ENCODE results near the gene ALKBH5. TPM values are rescaled to one million over a fixed set of nuclear protein-coding genes. Genes with fewer than 3 reads are reported as not detected.

ALKBH5 gene
- total RNA-seq, 2 donors from 2014 or later: 94.8 to 130 TPM

GRCh38 chr17:18144261-18144660 lies 39.4 kb upstream of the ALKBH5 start:
- no peak overlapping the region for H3K4me3 ChIP-seq
- no peaks in the 10 kb centered on the region for H3K9me3 ChIP-seq
- no peaks in the 10 kb centered on the region for H3K27me3 ChIP-seq
- H3K36me3 ChIP-seq: no peaks in the 10 kb centered on the region
- H3K27ac ChIP-seq: no peak overlapping the region
- no peak for DNase-seq
- no peak for TF ChIP-seq CTCF (IDR thresholded peaks at IDR 0.05)
- H3K4me1 ChIP-seq: no peaks in the 10 kb centered on the region
- H3K9ac ChIP-seq (ENCODE audit: low read depth in 2 of 2, low read length in 2 of 2): no peak overlapping the region
- intact Hi-C loops (cut with DNase I): loop anchor here (5.0 kb wide), 1 partner anchor 73 kb away; no protein-coding TSS in a partner anchor

GRCh38 chr17:18144855-18145254 lies 38.8 kb upstream of the ALKBH5 start:
- no peaks in the 10 kb centered on the region for H3K4me1 ChIP-seq
- no peaks in the 10 kb centered on the region for H3K36me3 ChIP-seq
- DNase-seq: no peak
- H3K27me3 ChIP-seq: no peaks in the 10 kb centered on the region
- TF ChIP-seq CTCF (IDR thresholded peaks at IDR 0.05): no peak
- H3K9me3 ChIP-seq: no peaks in the 10 kb centered on the region
- no peak overlapping the region for H3K27ac ChIP-seq
- no peak overlapping the region for H3K9ac ChIP-seq (ENCODE audit: low read depth in 2 of 2, low read length in 2 of 2)
- intact Hi-C loops (cut with DNase I): loop anchor here (5.0 kb wide), 1 partner anchor 72 kb away; no protein-coding TSS in a partner anchor
- no peak overlapping the region for H3K4me3 ChIP-seq

- Histone ChIP-seq H3K27me3 (no peaks in the 10 kb centered on the region), H3K4me3 (no peak overlapping the region), H3K36me3 (no peaks in the 10 kb centered on the region), H3K27ac (no peak overlapping the region), H3K4me1 (no peaks in the 10 kb centered on the region), H3K9ac (ENCODE audit: low read depth in 2 of 2, low read length in 2 of 2) (no peak overlapping the region), H3K9me3 (no peaks in the 10 kb centered on the region)
- no peak for DNase-seq
- no peak for TF ChIP-seq CTCF (IDR thresholded peaks at IDR 0.05)
- intact Hi-C loops (cut with DNase I): no loop called here
Observed at GRCh38 chr17:18145811-18146210, 37.8 kb upstream of the ALKBH5 start.

DNA sequence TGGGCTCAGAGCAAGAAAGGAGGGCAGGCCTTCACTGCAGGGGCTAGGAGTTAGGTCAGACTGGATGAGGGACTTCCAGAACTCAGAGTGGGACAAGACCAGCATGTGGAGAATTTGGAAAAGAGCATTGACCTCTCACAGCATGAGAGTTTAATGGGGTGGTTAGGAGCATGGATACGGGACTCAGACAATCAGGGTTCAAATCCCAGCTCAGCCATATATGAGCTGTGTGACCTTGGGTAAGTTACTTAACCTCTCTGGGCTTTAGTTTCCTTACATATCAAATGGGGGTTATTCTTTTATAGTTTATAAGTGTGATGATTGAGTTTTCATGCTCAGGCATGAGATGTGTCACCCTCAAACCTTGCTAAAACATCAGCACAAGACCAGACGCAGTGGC lies 37.4 kb upstream of the ALKBH5 start:
- intact Hi-C loops (cut with DNase I): no loop called here
- DNase-seq: no peak
- Histone ChIP-seq H3K27me3 (no peaks in the 10 kb centered on the region), H3K27ac (no peak overlapping the region), H3K4me1 (no peaks in the 10 kb centered on the region), H3K9me3 (no peaks in the 10 kb centered on the region), H3K36me3 (no peaks in the 10 kb centered on the region), H3K4me3 (no peak overlapping the region), H3K9ac (ENCODE audit: low read depth in 2 of 2, low read length in 2 of 2) (no peak overlapping the region)
- TF ChIP-seq CTCF (IDR thresholded peaks at IDR 0.05): no peak

- no peak for DNase-seq
- H3K36me3 ChIP-seq: no peaks in the 10 kb centered on the region
- no peak overlapping the region for H3K9ac ChIP-seq (ENCODE audit: low read depth in 2 of 2, low read length in 2 of 2)
- intact Hi-C loops (cut with DNase I): no loop called here
- no peak overlapping the region for H3K27ac ChIP-seq
- TF ChIP-seq CTCF (IDR thresholded peaks at IDR 0.05): no peak
- no peaks in the 10 kb centered on the region for H3K27me3 ChIP-seq
- no peaks in the 10 kb centered on the region for H3K9me3 ChIP-seq
- no peak overlapping the region for H3K4me3 ChIP-seq
- no peaks in the 10 kb centered on the region for H3K4me1 ChIP-seq
Observed at GRCh38 chr17:18146980-18147379, 36.6 kb upstream of the ALKBH5 start.

DNA sequence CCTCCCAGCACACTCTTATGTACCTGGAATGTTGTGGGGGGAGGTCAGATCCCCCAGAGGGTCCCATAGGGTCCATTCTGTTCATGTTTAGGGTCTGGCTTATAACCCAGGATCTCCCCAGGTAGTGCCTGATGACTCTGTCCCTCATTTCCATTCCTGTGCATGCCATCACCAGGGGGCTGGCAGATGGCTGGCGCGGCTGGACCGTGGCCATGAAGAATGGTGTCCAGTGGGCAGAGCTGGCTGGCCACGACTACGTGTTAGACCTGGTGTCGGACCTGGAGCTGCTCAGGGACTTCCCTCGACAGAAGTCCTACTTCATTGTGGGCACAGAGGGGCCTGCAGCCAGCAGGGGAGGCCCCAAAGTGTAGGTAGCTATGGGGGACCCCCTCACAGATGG lies 35.0 kb upstream of the ALKBH5 start:
- H3K4me1 ChIP-seq: no peaks in the 10 kb centered on the region
- no peak for TF ChIP-seq CTCF (IDR thresholded peaks at IDR 0.05)
- no peaks in the 10 kb centered on the region for H3K9me3 ChIP-seq
- H3K4me3 ChIP-seq: no peak overlapping the region
- no peaks in the 10 kb centered on the region for H3K27me3 ChIP-seq
- no peak overlapping the region for H3K27ac ChIP-seq
- no peaks in the 10 kb centered on the region for H3K36me3 ChIP-seq
- intact Hi-C loops (cut with DNase I): no loop called here
- H3K9ac ChIP-seq (ENCODE audit: low read depth in 2 of 2, low read length in 2 of 2): no peak overlapping the region
- DNase-seq: no peak

Data from colonic mucosa (tissue), 4 donors.